ENCODE results near the gene MMEL1.

- no peak for TF ChIP-seq CTCF (IDR thresholded peaks at IDR 0.05)
- TF ChIP-seq ZFX (IDR thresholded peaks at IDR 0.05; ENCODE audit: borderline replicate concordance), result no peak
Observed at GRCh38 chr1:2601721-2602303, 31.0 kb downstream of the MMEL1 start.
